Prostate gland (tissue), 2 donors: ENCODE data around the gene BRINP2.

Experiments used
- CTCF ChIP-seq, 4 experiments: fragments of 200-600 bp in 2 of 4; fragments of 450-650 bp in 2 of 4; sonication (generic) in 2 of 4; IDR thresholded peaks; 1 replicate in 3 of 4; 2 replicates in 1 of 4; pipeline ENCODE4 v1.5.1; 2016 to 2019; ENCODE audit warnings: antibody characterized with exemption in 4 of 4, mild to moderate bottlenecking in 2 of 4, moderate library complexity in 2 of 4
- POLR2A ChIP-seq: fragments of 450-650 bp; IDR thresholded peaks from one replicate; pipeline ENCODE4 v1.6.1; 2016; ENCODE audit warnings: antibody characterized with exemption, mild to moderate bottlenecking
- POLR2AphosphoS5 ChIP-seq: sonication (generic); formaldehyde crosslinking; IDR thresholded peaks from one replicate; pipeline ENCODE4 v1.6.1; 2017; ENCODE audit warnings: antibody characterized with exemption

- TF ChIP-seq POLR2A, result no peak
- no peak for TF ChIP-seq CTCF (IDR thresholded peaks at IDR 0.05)
- no peak for TF ChIP-seq POLR2AphosphoS5
Measured at GRCh38 chr1:177133977-177134538, 36.7 kb upstream of the BRINP2 start.
